B cell (primary cell): Measurements from ENCODE around the gene EGLN1. TPM values are rescaled to one million over a fixed set of nuclear protein-coding genes. Genes with fewer than 3 reads are reported as not detected.

Source experiments
- ATAC-seq: fragments of 200-7000 bp; cut with Tn5 transposase; one replicate; pipeline ENCODE4 v1.10.0; 2021; ENCODE audit warnings: low read depth, mild to moderate bottlenecking, moderate number of reproducible peaks, moderate library complexity
- CTCF ChIA-PET: fragments of 350-600 bp; sonication (Branson Sonifier 250); formaldehyde crosslinking; loops from one replicate; lab custom pipeline; 2021; ENCODE audit warnings: antibody characterized with exemption, inconsistent platforms; lab: Charles Lee
- POLR2A ChIA-PET: fragments of 350-600 bp; sonication (Branson Sonifier 250); formaldehyde crosslinking; loops from one replicate; lab custom pipeline; 2021; ENCODE audit warnings: antibody characterized with exemption; lab: Charles Lee
- DNase-seq: peaks from one replicate; pipeline ENCODE4 v3.0.0; 2013
- H2AFZ ChIP-seq: 2 replicates; pipeline ENCODE4 v1.6.1; 2012; ENCODE audit warnings: mild to moderate bottlenecking, low read depth, low read length; ENCODE audit not compliant: insufficient read depth, poor library complexity, severe bottlenecking
- H3K27ac ChIP-seq, 2 donors: 1 replicate in 1 of 2; 2 replicates in 1 of 2; pipeline ENCODE4 v1.5.1; 2012 to 2013; ENCODE audit warnings: low read length in 2 of 2, mild to moderate bottlenecking in 2 of 2, moderate library complexity in 1 of 2
- H3K27me3 ChIP-seq, 4 experiments: fragments of 200-600 bp in 1 of 4; sonication (generic) in 1 of 4; replicated peaks in 1 of 4; 1 replicate in 2 of 4; 2 replicates in 2 of 4; pipeline versions ENCODE4 v1.6.1 to v1.7.0; 2013 to 2016; ENCODE audit warnings: low read length in 3 of 4, mild to moderate bottlenecking in 2 of 4, mixed read lengths in 1 of 4, moderate library complexity in 1 of 4; ENCODE audit not compliant: insufficient read depth in 4 of 4, control insufficient read depth in 3 of 4; ENCODE audit errors: control extremely low read depth in 1 of 4
- H3K36me3 ChIP-seq, 2 experiments: replicated peaks in 1 of 2; 1 replicate in 1 of 2; 2 replicates in 1 of 2; pipeline versions ENCODE4 v1.6.1 to v1.7.1; 2013; ENCODE audit warnings: low read length in 1 of 2; ENCODE audit not compliant: insufficient read depth in 2 of 2, control insufficient read depth in 1 of 2; ENCODE audit errors: control extremely low read depth in 1 of 2, extremely low read depth in 1 of 2
- H3K4me1 ChIP-seq, 2 donors: fragments of 200-600 bp in 1 of 2; sonication (generic) in 1 of 2; 1 replicate in 1 of 2; 2 replicates in 1 of 2; pipeline versions ENCODE4 v1.5.1 to v1.6.1; 2013 to 2017; ENCODE audit warnings: low read length in 2 of 2; ENCODE audit not compliant: control insufficient read depth in 2 of 2, insufficient read depth in 2 of 2
- H3K4me2 ChIP-seq: replicated peaks from 2 replicates; pipeline ENCODE3; 2012; ENCODE audit warnings: mild to moderate bottlenecking, low read depth, low read length; ENCODE audit not compliant: poor library complexity, severe bottlenecking
- H3K4me3 ChIP-seq, 5 experiments: fragments of 200-600 bp in 1 of 5; sonication (generic) in 1 of 5; 1 replicate in 3 of 5; 2 replicates in 2 of 5; pipeline versions ENCODE4 v1.5.1 to v1.7.0; 2011 to 2016; ENCODE audit warnings: low read length in 4 of 5, mild to moderate bottlenecking in 4 of 5, low read depth in 2 of 5, control low read depth in 1 of 5, moderate library complexity in 1 of 5; ENCODE audit not compliant: insufficient read depth in 1 of 5; ENCODE audit errors: control extremely low read depth in 1 of 5, extremely low read depth in 1 of 5
- H3K79me2 ChIP-seq: fragments of 200-600 bp; sonication (generic); one replicate; pipeline ENCODE4 v1.6.0; 2016; ENCODE audit warnings: low read length; ENCODE audit not compliant: control insufficient read depth, insufficient read depth
- H3K9ac ChIP-seq: fragments of 200-600 bp; sonication (generic); 2 replicates; pipeline ENCODE4 v1.6.1; 2017; ENCODE audit warnings: mild to moderate bottlenecking, low read length, moderate library complexity
- H3K9me3 ChIP-seq, 3 donors: one replicate each; pipeline versions ENCODE4 v1.6.1 to v1.7.1; 2013; ENCODE audit warnings: low read length in 2 of 3; ENCODE audit not compliant: control insufficient read depth in 2 of 3, insufficient read depth in 1 of 3; ENCODE audit errors: control extremely low read depth in 1 of 3
- H4K20me1 ChIP-seq: 2 replicates; pipeline ENCODE4 v1.6.0; 2012; ENCODE audit warnings: mild to moderate bottlenecking, low read length; ENCODE audit not compliant: insufficient read depth, control insufficient read depth, poor library complexity, severe bottlenecking
- H3K27ac Mint-ChIP-seq: one replicate; pipeline ENCODE4 v1.8.0; 2021; ENCODE audit warnings: mixed read lengths
- H3K27me3 Mint-ChIP-seq: one replicate; pipeline ENCODE4 v1.8.0; 2021; ENCODE audit warnings: mixed read lengths
- H3K4me1 Mint-ChIP-seq: one replicate; pipeline ENCODE4 v1.8.0; 2021; ENCODE audit warnings: mixed read lengths
- H3K4me3 Mint-ChIP-seq: one replicate; pipeline ENCODE4 v1.8.0; 2021; ENCODE audit warnings: mixed read lengths
- H3K9me3 Mint-ChIP-seq: one replicate; pipeline ENCODE4 v1.8.0; 2022; ENCODE audit warnings: mixed read lengths; ENCODE audit not compliant: insufficient read depth
- CTCF ChIP-seq: fragments of 200-600 bp; IDR thresholded peaks from one replicate; pipeline ENCODE4 v1.8.0; 2022; ENCODE audit warnings: antibody characterized with exemption, mild to moderate bottlenecking
- EZH2 ChIP-seq: IDR thresholded peaks from 2 replicates; pipeline ENCODE4 v1.6.1; 2012; ENCODE audit warnings: borderline replicate concordance, low read depth, mild to moderate bottlenecking, moderate library complexity, low read length; ENCODE audit not compliant: insufficient read depth, poor library complexity, severe bottlenecking
- WGBS: methylation state at CpG from one replicate; pipeline ENCODE4 v1.1.5; 2013; ENCODE audit warnings: missing lambda C conversion rate; ENCODE audit not compliant: insufficient coverage; 5-methylcytosine and 5-hydroxymethylcytosine counted together
- intact Hi-C: fragments of 100-400 bp; cut with micrococcal nuclease; formaldehyde crosslinking; loops from one replicate; pipeline ENCODE4 v1.10.0; 2022
- polyA plus RNA-seq: library from polyadenylated mRNA; depleted of rRNA; stranded (reverse); fragments of >200 nt; gene quantifications from 2 replicates; pipeline ENCODE4 v1.2.3, GENCODE V29; 2012
- total RNA-seq, 2 donors: library from RNA; stranded (reverse); fragments of 120-200 nt in 1 of 2; gene quantifications; 1 replicate in 1 of 2; 2 replicates in 1 of 2; pipeline versions ENCODE4 v1.2.3 to v1.2.4, GENCODE V29; 2013 to 2022

The EGLN1 gene
- total and polyA plus RNA-seq, 2 donors (not counting 1 experiment from before 2014, with no cell fraction given): 7.5 to 18.5 TPM

GRCh38 chr1:231357187-231357772 is 64.8 kb downstream of the EGLN1 start:
- H3K4me1 Mint-ChIP-seq: peaks cover 8% of the 10 kb centered on the region
- H2AFZ ChIP-seq: no peak overlapping the region
- H3K9ac ChIP-seq: no peak overlapping the region
- no peak overlapping the region for H3K4me3 Mint-ChIP-seq
- 100% methylated on average over 4 of the region's 10 CpGs for WGBS
- H3K27ac ChIP-seq: no peak overlapping the region
- ATAC-seq (no peak), DNase-seq (no peak)
- peak overlapping the region; percentile 21 for H3K4me2 ChIP-seq
- no peaks in the 10 kb centered on the region for H3K27me3 ChIP-seq
- no peak overlapping the region for H3K27ac Mint-ChIP-seq
- H3K4me1 ChIP-seq: peaks cover 0 to 3% of the 10 kb centered on the region in 2 donors
- H4K20me1 ChIP-seq: no peaks in the 10 kb centered on the region
- no peaks in the 10 kb centered on the region for H3K27me3 Mint-ChIP-seq
- H3K9me3 ChIP-seq: no peaks in the 10 kb centered on the region
- POLR2A ChIA-PET: interaction anchor here (1.2 kb wide), 1 partner anchor 264 kb away, joined by 3 read pairs; no protein-coding TSS in a partner anchor
- peaks cover 2 to 10% of the 10 kb centered on the region in 2 experiments for H3K36me3 ChIP-seq
- intact Hi-C loops: loop anchor here (1.0 to 5.0 kb wide), 6 partner anchors 19 to 510 kb away; partner anchors contain the start of genes EGLN1 and SPRTN
- CTCF ChIA-PET: interaction anchor here (0.6 to 3.5 kb wide), 28 partner anchors 8 to 1885 kb away, joined by 3 to 45 read pairs (median 4); partner anchors contain the start of genes SPRTN and TSNAX
- H3K4me3 ChIP-seq: no peak overlapping the region
- H3K9me3 Mint-ChIP-seq: no peaks in the 10 kb centered on the region
- TF ChIP-seq EZH2: no peak
- TF ChIP-seq CTCF: no peak
- no peaks in the 10 kb centered on the region for H3K79me2 ChIP-seq

- Histone ChIP-seq H2AFZ (no peak overlapping the region), H3K79me2 (no peaks in the 10 kb centered on the region), H3K36me3 (peaks cover 2 to 29% of the 10 kb centered on the region in 2 experiments), H3K4me3 (no peak overlapping the region), H4K20me1 (no peaks in the 10 kb centered on the region), H3K9me3 (no peaks in the 10 kb centered on the region), H3K27me3 (no peaks in the 10 kb centered on the region), H3K4me2 (no peak overlapping the region), H3K9ac (no peak overlapping the region), H3K27ac (no peak overlapping the region), H3K4me1 (peaks cover 0 to 3% of the 10 kb centered on the region in 2 donors)
- no peaks in the 10 kb centered on the region for H3K27me3 Mint-ChIP-seq
- H3K4me1 Mint-ChIP-seq: peaks cover 8% of the 10 kb centered on the region
- H3K4me3 Mint-ChIP-seq: no peak overlapping the region
- no peak for ATAC-seq
- TF ChIP-seq CTCF: no peak
- TF ChIP-seq EZH2: no peak
- no peak for DNase-seq
- no peak overlapping the region for H3K27ac Mint-ChIP-seq
- 96% methylated on average over 3 of the region's 3 CpGs for WGBS
- POLR2A ChIA-PET: no interaction called here
- H3K9me3 Mint-ChIP-seq: no peaks in the 10 kb centered on the region
- CTCF ChIA-PET: interaction anchor here (0.9 to 1.3 kb wide), 4 partner anchors 9 to 248 kb away, joined by 3 to 8 read pairs (median 4); no protein-coding TSS in a partner anchor
- intact Hi-C loops: loop anchor here (5.0 kb wide), 2 partner anchors 197 to 512 kb away; no protein-coding TSS in a partner anchor
These were observed 66.9 kb downstream of the EGLN1 start for GRCh38 chr1:231355171-231355570.
